ENCODE results near the gene NRXN3.

Gene NRXN3

GRCh38 chr14:79468486-79468885 is 1298.3 kb downstream of the NRXN3 start:
- no peak for DNase-seq (ENCODE audit: low read depth in 2 of 2)

- DNase-seq (ENCODE audit: low read depth in 2 of 2), result no peak
Measured at GRCh38 chr14:79473651-79474050, 1303.5 kb downstream of the NRXN3 start.

GRCh38 chr14:79475887-79476532 is 1305.8 kb downstream of the NRXN3 start:
- no peak for DNase-seq (ENCODE audit: low read depth in 2 of 2)

- DNase-seq (ENCODE audit: low read depth in 2 of 2), result no peak
Measured at GRCh38 chr14:79476552-79476951, 1306.4 kb downstream of the NRXN3 start.

- no peak for DNase-seq (ENCODE audit: low read depth in 2 of 2)
Measured at GRCh38 chr14:79480212-79480611, 1310.0 kb downstream of the NRXN3 start.

- DNase-seq (ENCODE audit: low read depth in 2 of 2), result no peak
Measured at GRCh38 chr14:79482825-79483224, 1312.7 kb downstream of the NRXN3 start.

- no peak for DNase-seq (ENCODE audit: low read depth in 2 of 2)
Measured at GRCh38 chr14:79483477-79484388, 1313.6 kb downstream of the NRXN3 start.

- DNase-seq (ENCODE audit: low read depth in 2 of 2), result no peak
Measured at GRCh38 chr14:79487632-79488031, 1317.5 kb downstream of the NRXN3 start.

- DNase-seq (ENCODE audit: low read depth in 2 of 2), result no peak
Measured at GRCh38 chr14:79491161-79491560, 1321.0 kb downstream of the NRXN3 start.

- DNase-seq (ENCODE audit: low read depth in 2 of 2), result no peak
Measured at GRCh38 chr14:79493081-79493645, 1323.0 kb downstream of the NRXN3 start.

- no peak for DNase-seq (ENCODE audit: low read depth in 2 of 2)
Measured at GRCh38 chr14:79496701-79497100, 1326.5 kb downstream of the NRXN3 start.

- no peak for DNase-seq (ENCODE audit: low read depth in 2 of 2)
Measured at GRCh38 chr14:79500489-79500888, 1330.3 kb downstream of the NRXN3 start.

- DNase-seq (ENCODE audit: low read depth in 2 of 2), result no peak
Measured at GRCh38 chr14:79502136-79502750, 1332.1 kb downstream of the NRXN3 start.

- DNase-seq (ENCODE audit: low read depth in 2 of 2), result no peak
Measured at GRCh38 chr14:79502751-79503148, 1332.6 kb downstream of the NRXN3 start.

GRCh38 chr14:79510659-79511058 is 1340.5 kb downstream of the NRXN3 start:
- no peak for DNase-seq (ENCODE audit: low read depth in 2 of 2)

- no peak for DNase-seq (ENCODE audit: low read depth in 2 of 2)
Measured at GRCh38 chr14:79511146-79511545, 1341.0 kb downstream of the NRXN3 start.

- DNase-seq (ENCODE audit: low read depth in 2 of 2), result no peak
Measured at GRCh38 chr14:79513446-79513845, 1343.3 kb downstream of the NRXN3 start.

- DNase-seq (ENCODE audit: low read depth in 2 of 2), result no peak
Measured at GRCh38 chr14:79514700-79515099, 1344.5 kb downstream of the NRXN3 start.

GRCh38 chr14:79515158-79515557 is 1345.0 kb downstream of the NRXN3 start:
- DNase-seq (ENCODE audit: low read depth in 2 of 2), result no peak

- no peak for DNase-seq (ENCODE audit: low read depth in 2 of 2)
Measured at GRCh38 chr14:79516009-79516408, 1345.8 kb downstream of the NRXN3 start.

GRCh38 chr14:79525416-79525815 is 1355.2 kb downstream of the NRXN3 start:
- no peak for DNase-seq (ENCODE audit: low read depth in 2 of 2)

- DNase-seq (ENCODE audit: low read depth in 2 of 2), result no peak
Measured at GRCh38 chr14:79528828-79529416, 1358.7 kb downstream of the NRXN3 start.

Measured in stimulated activated CD8-positive, alpha-beta memory T cell treated with anti-CD3 and anti-CD28 coated beads, Interleukin-2, amount 100 ng/mL, for 48 hours (primary cell).